Spleen (tissue), 11 donors: Measurements from ENCODE around the gene OR2V2. TPM values are rescaled to one million over a fixed set of nuclear protein-coding genes. Genes with fewer than 3 reads are reported as not detected.
"Not testable (repeated sequence)": the region's sequence is repeated elsewhere in the genome, so short reads cannot be mapped to it uniquely, and the experiment has no call there.

Experiments
- DNase-seq: peaks from one replicate; pipeline ENCODE4 v3.0.0-alpha.2; 2020
- H3K27ac ChIP-seq, 8 donors: fragments of 200-600 bp; sonication (generic) in 7 of 8; 1 replicate in 4 of 8; 2 replicates in 4 of 8; pipeline versions ENCODE4 v1.5.0 to v1.8.0; 2016 to 2021; ENCODE audit warnings: inconsistent platforms in 4 of 8, mild to moderate bottlenecking in 4 of 8, moderate library complexity in 1 of 8
- H3K27me3 ChIP-seq, 7 donors: fragments of 200-600 bp; sonication (generic) in 6 of 7; replicated peaks in 1 of 7; 1 replicate in 4 of 7; 2 replicates in 3 of 7; pipeline versions ENCODE4 v1.5.0 to v1.8.0; 2016 to 2021; ENCODE audit warnings: inconsistent platforms in 3 of 7, mild to moderate bottlenecking in 1 of 7
- H3K36me3 ChIP-seq, 6 donors: fragments of 200-600 bp; sonication (generic) in 5 of 6; 1 replicate in 4 of 6; 2 replicates in 2 of 6; pipeline versions ENCODE4 v1.5.0 to v1.8.0; 2016 to 2021; ENCODE audit warnings: inconsistent platforms in 2 of 6
- H3K4me1 ChIP-seq, 6 donors: fragments of 200-600 bp; sonication (generic) in 5 of 6; 1 replicate in 3 of 6; 2 replicates in 3 of 6; pipeline versions ENCODE4 v1.5.0 to v1.8.0; 2016 to 2021; ENCODE audit warnings: inconsistent platforms in 3 of 6
- H3K4me3 ChIP-seq, 8 donors: fragments of 200-600 bp; sonication (generic) in 7 of 8; 1 replicate in 4 of 8; 2 replicates in 4 of 8; pipeline versions ENCODE4 v1.5.0 to v1.8.0; 2016 to 2021; ENCODE audit warnings: inconsistent platforms in 4 of 8, mild to moderate bottlenecking in 4 of 8, moderate library complexity in 2 of 8
- H3K9me3 ChIP-seq, 8 donors: fragments of 200-600 bp; sonication (generic) in 7 of 8; 1 replicate in 4 of 8; 2 replicates in 4 of 8; pipeline versions ENCODE4 v1.5.0 to v1.8.0; 2016 to 2021; ENCODE audit warnings: inconsistent platforms in 4 of 8
- POLR2A ChIP-seq, 3 donors: fragments of 450-650 bp; IDR thresholded peaks; one replicate each; pipeline ENCODE4 v1.5.1; 2017; ENCODE audit warnings: antibody characterized with exemption in 3 of 3, mild to moderate bottlenecking in 1 of 3
- POLR2AphosphoS5 ChIP-seq, 3 donors: sonication (generic); formaldehyde crosslinking; IDR thresholded peaks; one replicate each; pipeline ENCODE4 v1.5.1; 2017; ENCODE audit warnings: antibody characterized with exemption in 3 of 3
- WGBS, 5 donors: extraction: QIAGEN DNeasy Blood & Tissue Kit in 3 of 5; methylation state at CpG; one replicate each; pipeline versions ENCODE4 v1.1.5 to v1.1.7; 2013 to 2018; 5-methylcytosine and 5-hydroxymethylcytosine counted together
- intact Hi-C: fragments of 100-400 bp; cut with DNase I; formaldehyde crosslinking; loops from one replicate; pipeline ENCODE4 v1.15.0; 2023; ENCODE audit warnings: low total_unique reads
- polyA plus RNA-seq, 3 donors: library from polyadenylated mRNA; stranded (reverse); fragments of 200-250 nt; gene quantifications; one replicate each; pipeline ENCODE4 v1.2.1, GENCODE V29; 2013
- total RNA-seq, 7 donors: library from RNA; depleted of rRNA in 3 of 7; stranded (reverse); fragments of >200 nt in 3 of 7; fragmentation: NEBNext Ultra II Directional in 4 of 7; extraction: Animal tissue kit (Norgen Biotek cat#: 25700) in 4 of 7; gene quantifications; one replicate each; pipeline versions ENCODE4 v1.1.0 to v1.2.1, GENCODE V29; 2016 to 2021
- TF ChIP-seq, protein P1 (sequence below), 11 experiments: fragments of 200-600 bp in 7 of 11; fragments of 450-650 bp in 4 of 11; sonication (generic) in 4 of 11; IDR thresholded peaks in 8 of 11; conservative IDR thresholded peaks in 3 of 11; 1 replicate in 7 of 11; 2 replicates in 4 of 11; pipeline versions ENCODE4 v1.4.0 to v1.8.0; 2016 to 2021; ENCODE audit warnings: antibody characterized with exemption in 11 of 11, inconsistent platforms in 4 of 11, mild to moderate bottlenecking in 1 of 11
- donor health status: healthy with polysubstance abuse.
- donor health status: DM: no; HTN: no; CAD: no; lungs with moderate emphysema.
- donor health status: DM: no; HTN: no; CAD: no.
- donor health status: Bipolar disorder and iron deficiency.
- donor health status: healthy.
- donor health status: DM: no; HTN: no; CAD: no.
- donor health status: DM: yes; HTN: yes; CAD: no.

OR2V2 gene
- total and polyA plus RNA-seq, 10 donors, result not detected

- TF ChIP-seq POLR2AphosphoS5 (IDR thresholded peaks at IDR 0.05) (no peak), POLR2A (IDR thresholded peaks at IDR 0.05) (no peak)
- TF ChIP-seq, protein P1, sequence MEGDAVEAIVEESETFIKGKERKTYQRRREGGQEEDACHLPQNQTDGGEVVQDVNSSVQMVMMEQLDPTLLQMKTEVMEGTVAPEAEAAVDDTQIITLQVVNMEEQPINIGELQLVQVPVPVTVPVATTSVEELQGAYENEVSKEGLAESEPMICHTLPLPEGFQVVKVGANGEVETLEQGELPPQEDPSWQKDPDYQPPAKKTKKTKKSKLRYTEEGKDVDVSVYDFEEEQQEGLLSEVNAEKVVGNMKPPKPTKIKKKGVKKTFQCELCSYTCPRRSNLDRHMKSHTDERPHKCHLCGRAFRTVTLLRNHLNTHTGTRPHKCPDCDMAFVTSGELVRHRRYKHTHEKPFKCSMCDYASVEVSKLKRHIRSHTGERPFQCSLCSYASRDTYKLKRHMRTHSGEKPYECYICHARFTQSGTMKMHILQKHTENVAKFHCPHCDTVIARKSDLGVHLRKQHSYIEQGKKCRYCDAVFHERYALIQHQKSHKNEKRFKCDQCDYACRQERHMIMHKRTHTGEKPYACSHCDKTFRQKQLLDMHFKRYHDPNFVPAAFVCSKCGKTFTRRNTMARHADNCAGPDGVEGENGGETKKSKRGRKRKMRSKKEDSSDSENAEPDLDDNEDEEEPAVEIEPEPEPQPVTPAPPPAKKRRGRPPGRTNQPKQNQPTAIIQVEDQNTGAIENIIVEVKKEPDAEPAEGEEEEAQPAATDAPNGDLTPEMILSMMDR (IDR thresholded peaks at IDR 0.05 in 8 of 11, conservative IDR thresholded peaks at IDR 0.05 in 3 of 11), result no peak
- intact Hi-C loops, result no loop called here
- WGBS, 5 donors, result 84 to 90% (median 85%) methylated on average over 5 of the region's 5 CpGs
- no peak overlapping the region for H3K27ac ChIP-seq
- H3K4me1 ChIP-seq, result peaks cover 0 to 14% (median 0%) of the 10 kb centered on the region in 6 donors
- peaks cover 6 to 98% (median 38%) of the 10 kb centered on the region in 7 donors for H3K27me3 ChIP-seq
- H3K36me3 ChIP-seq, result no peaks in the 10 kb centered on the region
- no peak overlapping the region for H3K4me3 ChIP-seq
- peaks cover 0 to 11% (median 0%) of the 10 kb centered on the region in 8 donors for H3K9me3 ChIP-seq
- DNase-seq, result no peak
These were observed 36.4 kb upstream of the OR2V2 start for GRCh38 chr5:181111010-181111409.

GRCh38 chr5:181112476-181112875 is 34.9 kb upstream of the OR2V2 start:
- H3K27ac ChIP-seq, result no peak overlapping the region
- H3K27me3 ChIP-seq, result peaks cover 6 to 98% (median 45%) of the 10 kb centered on the region in 7 donors
- intact Hi-C loops, result no loop called here
- WGBS, 5 donors, result 71 to 84% (median 78%) methylated on average over 5 of the region's 5 CpGs
- H3K9me3 ChIP-seq, result peaks cover 0 to 11% (median 0%) of the 10 kb centered on the region in 8 donors
- DNase-seq, result no peak
- TF ChIP-seq, protein P1 (IDR thresholded peaks at IDR 0.05 in 8 of 11, conservative IDR thresholded peaks at IDR 0.05 in 3 of 11), result no peak
- peaks cover 0 to 14% (median 0%) of the 10 kb centered on the region in 6 donors for H3K4me1 ChIP-seq
- H3K4me3 ChIP-seq, result no peak overlapping the region
- no peaks in the 10 kb centered on the region for H3K36me3 ChIP-seq

DNA sequence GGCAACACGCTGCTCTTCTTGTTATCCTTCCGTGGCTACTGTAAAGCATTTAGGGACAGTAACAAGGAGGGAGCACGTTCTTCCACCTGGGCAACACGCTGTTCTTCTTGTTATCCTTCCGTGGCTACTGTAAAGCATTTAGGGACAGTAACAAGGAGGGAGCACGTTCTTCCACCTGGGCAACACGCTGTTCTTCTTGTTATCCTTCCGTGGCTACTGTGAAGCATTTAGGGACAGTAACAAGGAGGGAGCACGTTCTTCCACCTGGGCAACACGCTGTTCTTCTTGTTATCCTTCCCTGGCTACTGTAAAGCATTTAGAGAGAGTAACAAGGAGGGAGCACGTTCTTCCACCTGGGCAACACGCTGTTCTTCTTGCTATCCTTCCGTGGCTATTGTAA is 33.8 kb upstream of the OR2V2 start:
- intact Hi-C loops, result not testable (repeated sequence)
- WGBS, 5 donors, result 86 to 92% (median 86%) methylated on average over 4 to 12 of the region's 13 CpGs

DNA sequence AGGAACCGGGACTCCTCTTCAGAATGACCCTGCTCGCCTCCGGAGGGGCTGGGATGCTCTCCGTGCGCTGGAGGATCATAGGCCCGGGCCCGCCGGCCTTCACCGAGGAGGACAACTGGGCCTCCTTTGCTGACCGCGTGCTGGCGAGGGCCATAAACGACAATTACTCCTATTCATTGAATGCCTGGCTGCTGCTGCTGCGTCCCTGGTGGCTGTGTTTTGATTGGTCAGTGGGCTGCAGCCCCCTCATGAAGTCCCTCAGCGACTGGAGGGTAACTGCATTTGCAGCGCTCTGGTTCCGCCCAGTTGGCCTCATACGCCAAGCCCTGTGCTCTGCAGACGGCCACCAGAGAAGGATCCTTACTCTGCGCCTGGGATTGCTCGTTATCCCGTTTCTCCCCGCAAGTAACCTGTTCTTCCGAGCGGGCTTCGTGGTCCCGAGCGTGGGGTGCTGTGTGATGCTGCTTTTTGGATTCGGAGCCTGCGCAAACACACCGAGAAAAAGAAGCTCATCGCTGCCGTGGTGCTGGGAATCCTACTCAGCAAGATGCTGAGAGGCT is 33.0 kb upstream of the OR2V2 start:
- Histone ChIP-seq H3K4me3 (no peak overlapping the region), H3K4me1 (peaks cover 0 to 14% (median 0%) of the 10 kb centered on the region in 6 donors), H3K36me3 (no peaks in the 10 kb centered on the region), H3K27me3 (peaks cover 6 to 98% (median 40%) of the 10 kb centered on the region in 7 donors), H3K27ac (no peak overlapping the region), H3K9me3 (peaks cover 0 to 11% (median 0%) of the 10 kb centered on the region in 8 donors)
- DNase-seq, result no peak
- TF ChIP-seq POLR2A (IDR thresholded peaks at IDR 0.05) (no peak), POLR2AphosphoS5 (IDR thresholded peaks at IDR 0.05) (no peak)
- TF ChIP-seq, protein P1 (IDR thresholded peaks at IDR 0.05 in 8 of 11, conservative IDR thresholded peaks at IDR 0.05 in 3 of 11), result no peak
- intact Hi-C loops, result no loop called here
- 46 to 51% (median 47%) methylated on average over 5 to 33 of the region's 33 CpGs for WGBS, 5 donors

More for the DNA sequence above, 33.8 kb upstream of the OR2V2 start:
- H3K4me3 ChIP-seq, DNase-seq, H3K36me3 ChIP-seq, H3K27ac ChIP-seq: not testable (repeated sequence)
- peaks cover 0 to 11% (median 0%) of the 10 kb centered on the region in 8 donors for H3K9me3 ChIP-seq
- H3K27me3 ChIP-seq, result peaks cover 6 to 98% (median 43%) of the 10 kb centered on the region in 7 donors
- H3K4me1 ChIP-seq, result peaks cover 0 to 14% (median 0%) of the 10 kb centered on the region in 6 donors
